CD4-positive, alpha-beta T cell treated with Interleukin-1 beta for 1 hour (primary cell): Measurements from ENCODE around the gene MAGEB3.

Experiments
- DNase-seq, 2 donors: peaks; one replicate each; pipeline ENCODE4 v3.0.0-alpha.2; 2020 to 2022

Gene MAGEB3

GRCh38 chrX:30282527-30282926, 52.1 kb downstream of the MAGEB3 start:
- no peak for DNase-seq

GRCh38 chrX:30283456-30284200, 53.2 kb downstream of the MAGEB3 start:
- no peak for DNase-seq
